GM21723 (cell line): ENCODE data around the gene PGF.

Experiments used
- ATAC-seq: cut with Tn5 transposase; IDR thresholded peaks from one replicate; pipeline ENCODE4 v1.9.1; 2021; ENCODE audit warnings: mild to moderate bottlenecking, moderate library complexity; ENCODE audit not compliant: unreplicated experiment

PGF gene

DNA sequence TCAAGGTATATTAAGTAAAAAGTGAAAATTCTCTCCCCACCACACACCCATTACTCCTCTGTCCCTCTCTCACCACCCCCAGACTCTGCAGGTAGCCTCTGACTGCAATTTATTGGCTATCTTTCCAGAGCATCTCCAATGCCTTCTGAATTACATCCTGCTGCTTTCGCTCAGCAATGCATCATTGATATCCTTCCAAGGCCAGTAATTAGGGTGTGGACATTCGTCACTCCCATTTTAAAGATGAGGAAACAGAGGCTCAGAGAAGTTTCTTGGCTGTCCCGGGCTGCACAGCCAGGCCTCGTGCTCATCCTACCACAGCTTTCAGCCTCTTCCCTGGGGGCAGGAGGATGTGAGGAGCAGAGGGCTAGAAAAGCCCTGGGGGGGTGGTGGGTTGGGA lies 23.6 kb upstream of the PGF start:
- no peak for ATAC-seq

DNA sequence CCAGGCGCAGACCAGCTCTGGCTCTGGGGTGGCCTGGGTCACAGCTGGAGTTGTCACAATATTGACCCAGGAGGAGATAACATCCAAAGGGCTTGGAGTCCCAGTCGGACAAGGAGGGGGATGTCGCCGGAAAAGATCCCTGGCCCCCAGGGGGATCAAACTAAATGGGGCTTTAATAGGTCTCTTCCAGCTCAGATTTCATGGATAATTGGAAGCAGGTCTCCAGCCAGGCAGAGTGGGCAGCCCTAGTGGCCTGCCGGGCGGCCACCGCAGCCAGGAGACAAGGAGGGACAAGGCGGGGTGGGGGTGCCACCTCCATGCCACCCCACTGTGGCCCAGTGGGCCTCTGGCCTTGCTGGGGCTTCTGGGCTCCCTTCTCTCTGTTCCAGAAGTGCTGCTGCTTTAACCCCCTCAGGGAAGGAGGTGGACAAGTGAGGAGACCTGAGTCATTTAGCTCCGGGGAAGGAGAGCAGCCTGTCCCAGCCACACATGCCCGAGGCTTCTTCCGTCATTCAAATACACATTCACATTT lies 23.1 kb upstream of the PGF start:
- ATAC-seq = no peak

DNA sequence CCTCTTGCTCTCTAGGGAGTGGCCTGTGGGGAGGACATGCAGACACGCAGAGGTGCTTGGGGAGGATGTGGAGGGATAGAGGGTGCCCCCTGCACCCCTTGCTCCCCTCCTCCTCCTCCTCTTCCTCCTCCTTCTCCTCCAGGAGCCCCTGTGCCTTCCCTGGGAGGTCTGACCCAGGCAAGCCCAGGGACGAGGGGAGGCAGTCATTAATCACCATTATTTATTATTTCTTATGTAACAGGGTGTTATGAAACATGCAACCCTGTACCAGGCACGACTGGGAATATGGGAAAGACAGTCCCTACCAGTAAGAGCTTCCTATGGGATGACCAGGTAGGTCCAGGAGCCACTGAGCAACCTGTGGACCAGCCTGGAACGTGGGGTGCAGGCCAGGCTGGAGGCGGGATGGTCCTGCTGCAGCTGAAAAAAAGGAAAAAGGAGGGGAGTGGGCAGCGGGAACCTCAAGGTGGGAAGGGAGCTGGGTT lies 22.5 kb upstream of the PGF start:
- ATAC-seq = no peak

DNA sequence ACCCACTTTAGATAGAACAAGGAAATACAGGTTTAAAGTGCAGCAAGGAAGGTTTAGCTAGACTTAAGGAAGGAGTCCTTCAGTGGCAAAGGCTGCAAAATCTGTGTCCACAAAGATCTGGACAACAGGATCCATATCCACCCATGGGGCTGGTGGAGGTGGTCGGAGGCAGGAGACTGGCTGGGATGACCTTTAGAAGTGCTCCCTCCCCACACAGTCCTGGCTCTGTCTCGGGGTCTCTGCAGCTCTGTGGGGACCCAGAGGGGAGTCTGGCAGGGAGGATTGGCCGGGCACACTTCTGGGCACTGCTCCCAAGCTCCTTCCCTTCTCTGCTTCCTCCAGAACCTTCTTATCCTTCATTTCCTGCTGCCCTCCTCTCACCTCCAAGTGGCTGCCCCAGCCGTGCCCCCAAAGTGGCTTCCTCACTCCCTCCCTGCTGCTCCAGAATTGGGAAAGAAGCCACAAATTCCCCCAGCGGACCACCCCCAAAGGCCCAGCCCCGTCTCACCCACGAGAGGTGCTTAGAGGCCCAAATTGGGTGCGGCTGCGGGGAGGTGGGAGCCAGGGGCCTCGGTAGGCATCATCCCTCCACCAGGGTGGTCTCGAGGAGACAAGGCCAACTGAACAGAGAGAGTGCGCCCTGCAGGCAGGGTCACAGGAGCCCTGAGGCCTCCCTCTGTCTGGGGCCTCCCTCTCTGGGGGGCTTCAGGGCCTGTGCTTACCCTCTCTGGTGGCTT lies 21.9 kb upstream of the PGF start:
- ATAC-seq = no peak

DNA sequence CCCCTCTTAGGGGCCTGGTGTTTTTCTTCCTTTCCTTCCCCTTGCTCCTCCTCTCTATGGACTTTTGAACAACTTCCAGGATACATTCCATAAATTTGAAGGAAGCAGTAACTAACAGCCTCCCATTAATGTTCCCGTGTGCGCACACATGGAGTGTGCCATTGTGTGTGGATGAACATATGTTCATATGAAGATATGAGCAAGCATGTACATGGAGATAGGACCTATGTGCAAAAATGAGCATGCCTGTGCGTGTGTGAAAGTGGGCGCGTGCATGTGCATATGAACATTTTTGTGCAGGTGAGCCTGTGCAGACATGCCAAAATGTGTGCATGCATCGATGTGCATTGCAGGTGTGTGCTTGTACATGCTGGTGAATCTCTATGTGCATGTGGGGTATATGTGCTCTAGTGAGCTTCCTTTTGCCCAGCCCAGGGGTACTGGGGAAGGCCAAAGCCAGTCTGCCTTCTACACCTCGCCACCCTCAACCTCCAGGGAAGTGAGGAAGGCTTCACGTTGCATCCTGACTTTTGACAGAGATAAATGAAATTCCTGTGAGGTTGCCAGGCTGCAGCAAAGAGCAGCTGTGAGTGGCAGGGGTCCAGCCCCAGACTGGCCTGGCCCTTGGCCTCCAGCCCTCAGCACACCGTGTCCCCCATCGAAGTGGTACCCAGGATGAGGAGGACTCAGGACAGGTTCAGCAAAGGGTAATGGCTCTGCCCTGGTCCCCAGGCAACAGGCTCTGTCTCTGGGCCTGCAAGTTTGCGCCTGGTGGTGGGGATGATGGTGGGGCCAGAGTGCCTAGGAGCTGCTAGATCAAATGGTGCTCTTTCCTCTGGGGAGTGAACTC lies 21.1 kb upstream of the PGF start:
- no peak for ATAC-seq

DNA sequence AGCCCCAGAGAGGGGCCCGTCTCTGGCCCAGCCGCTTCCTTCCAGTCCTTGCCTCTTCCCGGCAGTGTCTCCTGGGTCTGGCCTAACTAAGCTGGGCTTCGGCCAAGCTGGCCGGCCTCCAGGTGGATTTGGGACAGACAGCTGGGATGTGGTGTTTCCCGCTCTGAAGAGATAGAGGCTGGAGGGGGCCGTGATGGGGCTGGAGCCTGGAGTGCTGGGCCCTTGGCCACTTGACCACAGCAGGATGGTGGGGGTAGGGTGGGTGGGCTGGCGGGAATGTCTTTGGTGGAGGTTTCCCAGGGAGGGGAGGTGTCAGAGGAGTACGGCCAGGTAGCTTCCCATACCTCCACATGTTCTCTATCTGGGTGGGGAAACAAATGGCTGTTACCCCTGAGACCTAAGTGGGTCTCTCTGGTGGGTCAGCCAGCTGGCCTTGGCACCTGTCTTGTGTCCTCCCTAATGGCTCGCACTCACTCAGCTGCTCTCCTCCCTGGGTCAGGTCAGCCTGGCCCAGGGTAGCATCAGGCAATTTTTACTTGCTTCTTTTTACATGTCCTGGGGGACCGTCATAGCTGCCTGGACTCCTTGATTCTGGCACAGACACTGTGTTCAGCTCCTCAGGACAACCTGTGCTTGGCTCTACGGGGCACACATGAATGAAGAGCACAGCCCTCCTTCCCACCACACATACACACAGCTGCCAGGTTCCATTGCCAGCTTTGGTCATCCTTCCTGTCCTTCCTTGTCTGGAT lies 19.8 kb upstream of the PGF start:
- no peak for ATAC-seq

DNA sequence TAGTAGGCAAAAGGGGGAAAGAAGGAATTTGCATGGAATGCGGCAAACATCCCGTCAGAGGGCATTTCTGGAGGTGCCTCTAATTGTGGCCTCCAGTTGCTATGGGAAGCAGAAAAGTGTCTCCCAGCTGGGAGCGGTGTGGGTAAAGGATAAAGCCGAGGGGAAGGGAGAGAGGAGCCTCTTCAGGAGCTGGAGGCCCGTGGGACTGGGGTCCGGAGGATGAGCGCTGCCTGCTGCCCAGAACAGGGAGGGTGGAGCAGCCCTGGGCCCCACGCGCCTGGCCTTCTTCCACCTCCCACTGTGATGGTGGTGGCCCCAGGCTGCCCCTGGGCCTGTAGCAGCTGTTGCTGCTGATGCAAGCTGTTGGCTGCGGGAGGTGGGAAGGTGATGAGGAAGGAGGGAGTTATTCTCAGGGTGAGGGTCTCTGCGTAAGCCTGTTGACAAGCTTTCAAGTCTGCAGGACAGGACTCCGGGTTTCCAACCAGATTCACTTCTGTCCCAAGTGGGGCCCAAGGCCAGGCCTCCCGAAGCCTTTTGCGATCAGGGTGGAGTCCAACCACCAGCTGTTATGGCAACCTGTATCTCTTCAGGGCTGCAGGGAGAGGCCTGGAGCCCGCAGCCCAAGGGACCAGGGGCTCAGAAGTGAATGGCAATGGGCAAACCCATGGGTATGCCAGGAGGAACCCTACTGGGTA lies 19.1 kb upstream of the PGF start:
- no peak for ATAC-seq

DNA sequence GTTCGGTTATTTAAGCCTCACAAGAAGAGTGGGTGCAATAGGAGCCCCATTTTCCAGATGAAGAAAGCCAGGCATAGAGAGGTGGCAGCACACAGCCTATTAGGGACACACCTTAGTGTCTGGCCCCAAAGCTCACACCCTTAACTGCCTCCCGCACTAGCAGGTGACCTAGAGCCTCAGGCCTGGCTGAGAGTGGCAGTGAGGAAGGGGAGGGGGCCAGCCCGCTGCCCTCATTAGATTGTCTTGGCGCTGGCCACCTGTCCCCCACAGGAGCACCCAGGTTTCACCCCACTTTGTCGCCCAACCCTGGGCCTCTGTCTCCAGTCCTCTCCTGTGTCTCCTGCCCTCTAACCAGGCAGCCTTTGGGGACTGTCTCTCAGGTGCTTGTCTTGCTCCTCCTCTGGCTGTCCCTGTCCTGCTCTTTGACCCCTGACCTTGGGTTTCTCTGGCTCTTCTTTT lies 18.5 kb upstream of the PGF start:
- no peak for ATAC-seq

DNA sequence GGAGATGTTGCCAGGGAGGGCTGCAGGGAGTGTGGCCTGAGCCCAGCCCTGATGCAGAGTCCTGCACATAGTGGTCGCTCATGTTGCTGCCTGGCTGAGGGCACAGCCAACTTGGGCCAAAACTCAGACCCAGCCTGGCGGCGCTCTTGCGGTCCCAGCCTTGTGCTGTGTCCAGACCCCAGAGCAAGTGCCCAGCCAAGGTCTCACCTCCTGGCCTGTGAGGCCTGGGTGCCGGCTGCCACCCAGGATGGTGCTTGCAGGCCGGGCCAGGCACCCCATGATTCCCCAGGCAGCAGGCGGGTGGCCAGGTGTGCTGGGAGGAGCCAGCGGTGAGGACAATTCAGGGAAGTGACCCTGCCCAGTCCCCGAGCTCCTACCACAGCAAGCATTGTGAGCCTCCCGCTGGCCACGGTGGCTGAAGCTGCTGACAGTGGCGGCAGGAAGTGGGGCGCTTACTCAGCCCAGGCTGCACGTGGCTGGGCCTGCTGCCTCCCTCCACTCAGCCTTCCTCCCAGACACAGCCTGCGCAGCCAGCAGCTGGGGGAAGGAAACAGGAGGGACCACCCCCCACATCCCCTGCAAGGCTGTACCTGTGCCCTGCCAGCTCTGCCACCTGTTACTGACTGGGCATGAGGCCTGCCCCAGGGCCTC lies 17.7 kb upstream of the PGF start:
- no peak for ATAC-seq

DNA sequence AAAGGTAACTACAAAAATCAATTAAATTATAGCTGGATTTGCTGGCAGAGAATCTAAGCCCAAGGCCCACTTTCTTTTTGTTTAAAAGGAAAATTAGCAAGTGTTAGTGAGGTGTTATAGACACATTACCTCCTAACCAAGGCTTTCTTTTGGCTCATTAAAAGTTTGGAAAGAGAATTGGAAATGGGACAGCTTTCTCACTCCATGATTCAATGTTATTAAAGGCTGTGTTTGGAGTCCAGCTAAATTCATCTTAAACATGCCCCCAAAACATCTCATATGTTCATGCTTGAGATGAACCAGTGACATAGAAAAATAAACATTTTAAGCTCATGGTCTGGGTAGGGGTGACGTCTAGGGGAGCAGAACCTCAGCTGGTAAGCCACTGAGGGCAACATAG lies 13.4 kb upstream of the PGF start:
- no peak for ATAC-seq

DNA sequence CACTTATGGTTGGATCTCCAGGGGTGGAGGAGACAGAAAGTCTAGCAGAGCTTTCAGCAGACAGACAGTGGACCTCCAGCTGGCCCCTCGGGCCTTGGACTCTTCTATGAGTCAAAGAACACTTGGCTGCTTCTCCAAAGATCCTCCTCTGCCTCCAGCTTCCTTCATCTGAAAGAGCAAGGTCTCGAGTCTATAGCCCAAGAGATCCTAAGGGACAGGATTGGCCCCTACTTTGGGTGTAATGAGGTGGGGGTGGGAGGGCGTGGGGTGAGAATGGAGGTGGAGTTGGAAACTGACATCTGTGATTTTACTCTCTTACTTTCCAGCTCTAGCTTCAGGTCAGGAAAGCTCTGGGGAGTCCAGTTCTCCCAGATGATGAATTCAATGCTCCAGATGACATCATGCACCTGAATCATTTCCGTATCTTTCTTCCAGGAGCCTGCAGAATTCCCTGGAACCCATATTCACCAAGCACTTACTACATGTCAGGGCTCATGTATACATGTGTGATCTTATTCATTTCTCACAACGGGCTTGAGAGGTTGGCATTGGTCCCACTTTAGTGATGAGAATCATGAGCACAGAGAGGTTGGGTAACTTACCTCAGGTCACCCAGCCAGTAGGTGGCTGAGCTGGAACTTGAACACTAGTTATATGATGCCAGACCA lies 10.2 kb upstream of the PGF start:
- no peak for ATAC-seq

DNA sequence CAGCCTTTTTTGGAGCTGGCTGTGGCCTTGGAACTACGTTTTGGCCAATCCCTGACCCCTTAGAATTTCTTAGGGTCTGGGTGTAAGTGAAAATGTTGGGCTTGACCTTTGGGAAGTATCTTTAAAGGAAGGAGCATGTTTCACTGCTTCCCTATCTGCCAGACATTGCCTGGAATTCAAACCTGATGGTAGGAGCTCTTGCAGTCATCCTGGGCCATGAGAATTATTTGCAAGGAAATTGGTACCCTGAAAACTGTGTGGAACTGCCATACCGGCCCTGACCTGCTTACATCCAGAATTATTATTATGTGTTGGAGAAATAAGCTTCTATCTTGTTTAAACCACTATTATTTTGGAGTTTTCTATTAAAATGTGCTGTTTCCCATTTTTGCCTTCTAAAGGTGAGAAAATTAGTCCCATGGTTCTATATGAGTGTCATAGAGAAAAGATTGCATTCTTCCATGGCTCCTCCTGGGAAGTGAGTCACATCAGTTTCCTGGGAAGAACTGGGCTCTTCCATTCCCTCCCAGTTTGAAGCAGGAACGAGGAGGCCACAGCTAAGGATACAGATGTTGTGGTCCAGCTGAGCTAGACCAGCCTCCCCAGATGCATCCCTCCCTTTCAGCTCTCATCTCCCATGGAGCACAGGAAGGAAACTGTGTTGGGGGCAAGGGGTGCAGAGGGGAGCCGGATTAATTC lies 9.5 kb upstream of the PGF start:
- no peak for ATAC-seq

DNA sequence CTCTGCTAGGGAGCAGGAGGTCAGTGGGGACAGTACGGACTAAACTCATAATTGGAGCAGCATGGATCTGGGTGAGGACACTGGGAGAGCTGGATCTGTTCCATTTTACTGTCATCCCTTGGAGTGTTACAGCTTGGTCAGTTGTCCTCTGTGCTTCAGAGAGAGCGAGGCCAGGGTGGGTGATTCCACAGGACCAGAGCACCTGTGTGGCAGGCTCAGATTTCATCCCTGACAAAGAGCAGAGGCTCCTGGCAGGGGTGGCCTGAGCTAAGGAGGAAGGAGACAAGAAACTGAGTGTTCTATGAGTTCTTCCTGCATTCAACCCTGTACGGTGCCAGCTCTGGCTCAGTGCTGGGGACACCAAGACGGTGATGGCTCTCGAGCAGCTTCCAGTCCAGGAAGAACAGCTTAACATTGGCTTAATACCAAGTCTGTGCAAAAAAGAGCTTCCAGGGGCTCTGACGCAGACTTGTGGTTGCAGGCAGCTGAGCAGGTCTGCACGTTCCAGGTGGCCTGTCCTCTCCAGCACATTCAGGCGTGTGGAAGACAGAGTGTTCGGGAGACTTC lies 8.4 kb upstream of the PGF start:
- ATAC-seq = no peak

DNA sequence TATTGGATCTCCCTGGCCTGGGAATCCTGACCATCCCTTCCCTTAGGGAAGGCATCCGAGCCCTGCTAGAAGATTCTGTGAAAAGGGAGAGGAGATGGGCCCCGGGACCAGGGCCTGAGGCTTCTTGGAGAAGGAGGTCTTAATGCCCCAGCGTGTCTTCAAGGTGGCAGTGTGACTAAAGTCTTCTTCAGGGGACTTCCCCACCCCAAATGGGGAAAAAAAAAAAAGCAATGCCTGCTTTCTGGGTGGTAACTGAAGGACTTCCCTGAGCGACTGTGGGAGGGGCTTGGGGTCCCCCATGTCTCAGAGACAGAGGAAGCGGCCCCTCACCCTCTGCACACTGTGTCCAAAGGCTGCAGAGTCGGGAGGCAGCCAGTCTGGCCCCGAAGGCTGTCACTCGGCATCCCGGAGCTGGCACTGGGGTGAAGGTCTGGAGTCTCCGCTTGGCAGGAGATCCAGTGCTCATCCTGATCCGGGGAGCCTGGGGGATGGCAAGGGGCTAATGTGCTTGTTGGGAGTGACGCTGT lies 7.8 kb upstream of the PGF start:
- no peak for ATAC-seq

DNA sequence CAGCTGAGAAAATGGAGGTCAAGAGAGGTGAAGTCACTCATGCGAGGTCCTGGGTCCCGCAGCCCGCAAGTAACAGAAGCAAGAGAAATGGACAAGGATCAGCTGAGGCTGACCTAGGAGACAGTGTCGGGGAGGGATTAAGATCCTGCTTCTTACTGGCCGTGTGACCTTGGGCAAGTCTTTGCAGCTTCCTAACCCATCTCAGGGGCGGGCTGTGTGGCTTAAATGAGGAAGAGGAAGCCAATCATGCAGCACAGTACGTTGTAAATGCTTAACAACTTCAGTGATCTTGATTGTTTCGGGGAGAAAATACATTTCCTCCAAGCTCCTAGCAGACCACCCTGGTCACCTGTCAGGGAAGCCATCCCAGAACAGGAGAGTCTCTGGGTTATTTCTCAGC lies 7.1 kb upstream of the PGF start:
- no peak for ATAC-seq

DNA sequence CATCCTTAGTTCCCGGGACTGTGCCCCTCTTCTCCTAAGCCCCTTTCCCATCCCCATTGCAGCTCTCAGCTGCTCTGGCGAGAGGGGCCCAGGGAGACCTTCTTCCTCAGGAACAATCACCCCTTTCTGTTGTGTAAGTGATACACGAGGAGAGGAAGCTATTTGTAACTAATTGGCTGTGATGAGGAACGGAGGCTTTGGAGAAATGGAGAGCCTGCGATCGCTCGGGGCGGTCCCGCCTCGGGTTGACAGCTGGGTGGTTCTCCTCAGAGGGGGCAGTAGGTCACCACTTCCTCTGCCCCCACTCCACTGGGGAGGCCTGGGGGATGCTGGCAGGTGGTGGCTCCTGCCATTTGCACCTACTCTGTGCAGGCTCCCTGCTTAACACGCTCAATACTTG lies 6.6 kb upstream of the PGF start:
- no peak for ATAC-seq

DNA sequence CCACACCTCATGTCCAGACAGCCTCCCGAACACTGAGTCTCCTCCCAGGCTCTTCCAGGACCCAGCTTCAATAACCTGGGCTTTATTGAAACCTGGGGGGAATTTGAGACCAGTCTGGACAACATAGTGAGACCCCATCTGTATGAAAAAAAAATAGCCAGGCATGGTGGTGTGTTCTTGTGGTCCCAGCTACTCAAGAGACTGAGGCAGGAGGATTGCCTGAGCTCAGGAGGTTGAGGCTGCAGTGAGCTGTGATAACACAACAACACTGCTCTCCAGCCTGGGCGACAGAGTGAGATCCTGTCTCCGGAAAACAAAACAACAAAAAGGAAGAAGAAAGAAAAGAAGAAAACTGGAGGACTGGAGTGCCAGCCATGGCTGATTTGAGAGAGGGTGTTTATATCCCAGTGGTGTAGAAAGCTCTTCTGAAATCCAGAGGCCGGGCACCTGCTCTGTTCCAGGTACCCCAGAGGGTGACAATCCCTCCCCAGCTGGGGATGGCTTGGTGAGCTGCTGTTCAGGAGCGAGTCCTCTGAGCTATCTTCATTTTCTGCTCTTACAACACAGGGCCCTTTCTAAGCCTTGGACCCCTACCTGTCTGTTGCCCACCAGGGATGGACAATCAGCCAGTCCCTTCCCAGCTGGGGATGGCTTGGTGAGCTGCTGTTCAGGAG lies 6.0 kb upstream of the PGF start:
- no peak for ATAC-seq

DNA sequence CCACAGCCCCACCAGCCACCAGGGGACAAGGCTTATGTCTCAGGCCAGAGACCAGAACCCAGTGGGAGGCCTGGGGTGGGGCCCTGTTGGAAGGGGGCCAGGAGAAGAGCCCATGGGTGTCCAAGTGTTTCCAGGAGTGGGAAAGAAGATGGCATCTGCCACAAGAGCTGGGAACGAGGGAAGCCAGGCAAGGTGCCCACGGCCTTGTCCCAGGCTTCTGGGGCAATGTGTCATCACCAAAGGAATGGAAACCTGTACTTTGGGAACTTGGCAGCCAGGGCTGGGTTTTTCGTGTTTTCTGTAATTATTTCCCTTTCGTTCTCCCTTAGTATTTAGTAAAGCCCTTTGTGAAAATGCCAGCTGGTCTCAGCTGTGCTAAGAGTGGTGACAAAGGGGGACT lies 5.3 kb upstream of the PGF start:
- ATAC-seq = no peak
